ENCODE measurements around the gene RBM22.

DNA sequence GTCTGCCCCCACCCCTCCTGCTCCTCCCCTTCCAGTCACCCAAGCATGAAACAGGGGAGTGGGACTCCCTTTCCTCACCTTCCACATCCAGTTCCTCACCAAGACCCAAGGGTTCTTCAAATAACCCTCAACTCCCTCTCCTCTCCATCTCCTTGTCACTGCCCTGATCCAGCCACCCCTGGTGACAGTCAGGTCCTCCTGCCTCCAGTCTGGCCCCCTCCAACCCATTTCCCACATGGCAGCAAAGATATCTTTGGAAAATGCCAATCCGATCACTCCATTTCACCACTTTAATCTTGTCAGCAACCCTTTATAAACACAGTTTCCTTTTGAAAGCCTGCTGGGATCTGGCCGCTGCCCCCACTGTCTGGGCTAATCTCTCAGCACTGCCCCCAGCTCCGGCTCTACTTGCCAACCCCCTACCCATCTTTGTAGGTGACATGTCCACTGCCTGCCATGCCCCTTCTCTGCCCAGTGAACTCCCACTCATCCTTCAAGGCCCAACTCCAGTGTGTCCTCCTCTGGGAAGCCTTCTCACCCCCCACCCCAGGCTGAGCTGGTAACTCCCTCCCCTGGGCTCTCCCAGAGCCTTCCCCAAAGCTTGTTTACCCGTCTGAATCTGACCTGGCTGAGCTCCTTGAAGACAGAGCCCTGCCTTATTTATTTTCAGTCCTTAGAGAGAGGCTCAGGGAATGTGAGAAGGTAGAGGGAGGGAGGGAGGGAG, 40.6 kb downstream of the RBM22 start:
- no peak for TF ChIP-seq ESRRA (IDR thresholded peaks at IDR 0.05; ENCODE audit: low read length)
- TF ChIP-seq TAF1 (IDR thresholded peaks at IDR 0.05; ENCODE audit: borderline replicate concordance, low read depth, low read length): no peak
- no peak for TF ChIP-seq MTA3 (IDR thresholded peaks at IDR 0.05; ENCODE audit: borderline replicate concordance, low read length)
- TF ChIP-seq RAD21 (IDR thresholded peaks at IDR 0.05; ENCODE audit: insufficient read depth, low read depth, low read length): no peak
- no peak for TF ChIP-seq BRCA1 (IDR thresholded peaks at IDR 0.05; ENCODE audit: low read depth, low read length)
- no peak for TF ChIP-seq ZZZ3 (IDR thresholded peaks at IDR 0.05; ENCODE audit: control insufficient read depth, insufficient read length, low read depth)
- TF ChIP-seq, protein P1, sequence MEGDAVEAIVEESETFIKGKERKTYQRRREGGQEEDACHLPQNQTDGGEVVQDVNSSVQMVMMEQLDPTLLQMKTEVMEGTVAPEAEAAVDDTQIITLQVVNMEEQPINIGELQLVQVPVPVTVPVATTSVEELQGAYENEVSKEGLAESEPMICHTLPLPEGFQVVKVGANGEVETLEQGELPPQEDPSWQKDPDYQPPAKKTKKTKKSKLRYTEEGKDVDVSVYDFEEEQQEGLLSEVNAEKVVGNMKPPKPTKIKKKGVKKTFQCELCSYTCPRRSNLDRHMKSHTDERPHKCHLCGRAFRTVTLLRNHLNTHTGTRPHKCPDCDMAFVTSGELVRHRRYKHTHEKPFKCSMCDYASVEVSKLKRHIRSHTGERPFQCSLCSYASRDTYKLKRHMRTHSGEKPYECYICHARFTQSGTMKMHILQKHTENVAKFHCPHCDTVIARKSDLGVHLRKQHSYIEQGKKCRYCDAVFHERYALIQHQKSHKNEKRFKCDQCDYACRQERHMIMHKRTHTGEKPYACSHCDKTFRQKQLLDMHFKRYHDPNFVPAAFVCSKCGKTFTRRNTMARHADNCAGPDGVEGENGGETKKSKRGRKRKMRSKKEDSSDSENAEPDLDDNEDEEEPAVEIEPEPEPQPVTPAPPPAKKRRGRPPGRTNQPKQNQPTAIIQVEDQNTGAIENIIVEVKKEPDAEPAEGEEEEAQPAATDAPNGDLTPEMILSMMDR (IDR thresholded peaks at IDR 0.05 in 2 of 3, conservative IDR thresholded peaks at IDR 0.05 in 1 of 3; ENCODE audit: control insufficient read depth in 2 of 3, extremely low read depth in 1 of 3, insufficient read depth in 1 of 3, low read depth in 3 of 3, low read length in 3 of 3): no peak
- TF ChIP-seq POLR2A (IDR thresholded peaks at IDR 0.05; ENCODE audit: low read depth, low read length): no peak
- TF ChIP-seq ZNF274 (IDR thresholded peaks at IDR 0.05; ENCODE audit: insufficient read depth, insufficient read length): no peak
- no peak for TF ChIP-seq RAD51 (IDR thresholded peaks at IDR 0.05)
- TF ChIP-seq GABPA (IDR thresholded peaks at IDR 0.05; ENCODE audit: low read depth): no peak
- no peak for TF ChIP-seq RB1 (IDR thresholded peaks at IDR 0.05; ENCODE audit: borderline replicate concordance)
